ENCODE results near the gene PRR16.
"Not testable (repeated sequence)": the region's sequence is repeated elsewhere in the genome, so short reads cannot be mapped to it uniquely, and the experiment has no call there.

Gene PRR16

DNA sequence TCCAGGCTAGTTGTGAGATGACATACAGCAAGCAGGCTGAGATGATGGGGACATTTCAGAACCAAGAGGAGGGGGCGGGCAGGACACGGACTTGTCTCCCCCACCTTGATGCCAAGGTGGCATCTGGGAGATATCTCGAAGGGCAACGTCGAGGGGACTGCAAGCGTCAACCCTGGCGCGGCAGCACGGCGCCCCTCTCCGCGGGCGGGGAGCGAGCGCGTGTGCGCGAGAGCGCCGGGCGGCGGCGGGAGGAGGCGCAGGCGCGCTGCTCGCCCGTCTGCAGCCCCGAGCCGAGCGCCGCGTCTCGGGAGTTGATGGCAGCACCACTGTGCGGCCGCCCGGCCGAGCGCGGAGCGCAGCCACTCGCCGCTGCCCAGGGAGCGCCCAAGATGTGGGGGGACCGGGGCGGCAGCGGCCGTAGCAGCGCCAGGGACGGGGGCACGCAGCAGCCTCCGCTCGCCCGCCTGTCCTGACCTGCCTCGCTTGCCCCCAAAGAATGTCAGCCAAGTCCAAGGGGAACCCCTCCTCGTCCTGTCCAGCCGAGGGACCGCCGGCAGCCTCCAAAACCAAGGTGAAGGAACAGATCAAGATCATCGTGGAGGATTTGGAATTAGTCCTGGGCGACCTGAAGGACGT is at the start of gene PRR16:
PRR16 (plus strand) TSS at position 310 of the 636 bp plus-strand sequence.
- Mint-ChIP-seq H3K4me3 (peak within 1 kb of the TSS; percentile 50), H3K4me1 (ENCODE audit: low read depth) (peaks cover 10% of the 10 kb centered on the region), H3K27me3 (peaks cover 54% of the 10 kb centered on the region), H3K36me3 (ENCODE audit: low read depth) (no peaks in the 10 kb centered on the region), H3K27ac (no peak within 1 kb of the TSS), H3K9me3 (no peaks in the 10 kb centered on the region)
- no peak for DNase-seq

DNA sequence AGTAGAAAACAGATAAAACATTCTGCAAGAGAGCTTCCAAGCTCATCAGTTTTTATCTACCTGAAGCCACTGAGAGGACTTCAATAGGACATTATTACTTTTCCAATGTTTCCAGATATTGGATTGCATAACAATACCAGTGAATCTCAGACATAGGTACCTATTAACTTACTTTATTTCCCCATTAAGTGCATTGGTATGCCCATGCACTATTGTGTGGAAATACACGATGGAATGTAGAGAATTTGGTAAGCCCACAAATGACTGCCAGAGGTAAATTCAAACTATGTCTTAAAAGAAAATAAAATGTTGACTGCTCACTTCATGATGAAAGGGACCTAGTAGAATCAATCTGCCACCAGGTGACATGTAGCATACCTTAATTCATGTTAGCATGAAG is 48.1 kb upstream of the PRR16 start:
- Mint-ChIP-seq H3K9me3 (peaks cover 5% of the 10 kb centered on the region), H3K36me3 (ENCODE audit: low read depth) (no peaks in the 10 kb centered on the region), H3K4me3 (no peak overlapping the region), H3K27ac (no peak overlapping the region), H3K27me3 (no peaks in the 10 kb centered on the region), H3K4me1 (ENCODE audit: low read depth) (no peaks in the 10 kb centered on the region)
- no peak for DNase-seq

DNA sequence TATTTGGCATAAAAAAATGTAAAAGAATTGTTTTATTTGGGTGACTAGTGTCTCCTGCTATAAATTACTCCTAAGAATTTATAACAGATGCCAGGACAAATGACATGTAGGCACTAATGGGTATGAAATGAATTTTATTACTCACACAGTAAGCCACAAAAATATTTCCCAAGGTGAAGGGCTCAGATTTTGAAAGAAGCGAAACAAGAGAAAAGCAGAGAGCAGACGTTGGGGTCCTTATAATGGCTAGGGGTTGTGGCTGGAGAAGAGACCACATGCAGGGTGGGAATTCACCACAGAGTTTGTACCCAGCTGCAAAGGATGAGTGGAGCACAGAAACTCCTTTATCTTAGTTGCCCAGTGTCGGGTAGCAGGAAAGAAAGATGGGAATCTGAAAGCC is 45.0 kb upstream of the PRR16 start:
- H3K36me3 Mint-ChIP-seq (ENCODE audit: low read depth) = no peaks in the 10 kb centered on the region
- no peak for DNase-seq
- H3K27ac Mint-ChIP-seq = no peak overlapping the region
- H3K9me3 Mint-ChIP-seq = no peaks in the 10 kb centered on the region
- no peak overlapping the region for H3K4me3 Mint-ChIP-seq
- H3K27me3 Mint-ChIP-seq = no peaks in the 10 kb centered on the region
- no peaks in the 10 kb centered on the region for H3K4me1 Mint-ChIP-seq (ENCODE audit: low read depth)

DNA sequence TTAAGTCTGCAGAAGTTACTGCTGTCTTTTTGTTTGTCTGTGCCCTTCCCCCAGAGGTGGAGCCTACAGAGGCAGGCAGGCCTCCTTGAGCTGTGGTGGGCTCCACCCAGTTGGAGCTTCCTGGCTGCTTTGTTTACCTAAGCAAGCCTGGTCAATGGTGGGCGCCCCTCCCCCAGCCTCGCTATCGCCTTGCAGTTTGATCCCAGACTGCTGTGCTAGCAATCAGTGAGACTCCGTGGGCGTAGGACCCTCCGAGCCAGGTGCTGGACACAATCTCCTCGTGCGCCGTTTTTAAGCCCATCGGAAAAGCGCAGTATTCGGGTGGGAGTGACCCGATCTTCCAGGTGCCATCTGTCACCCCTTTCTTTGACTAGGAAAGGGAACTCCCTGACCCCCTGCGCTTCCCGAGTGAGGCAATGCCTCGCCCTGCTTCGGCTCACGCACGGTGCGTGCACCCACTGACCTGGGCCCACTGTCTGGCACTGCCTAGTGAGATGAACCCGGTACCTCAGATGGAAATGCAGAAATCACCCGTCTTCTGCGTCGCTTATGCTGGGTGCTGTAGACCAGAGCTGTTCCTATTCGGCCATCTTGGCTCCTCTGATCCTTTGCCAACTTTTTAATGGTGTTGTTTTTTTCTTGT is 37.3 kb upstream of the PRR16 start:
- H3K27me3 Mint-ChIP-seq; H3K36me3 Mint-ChIP-seq (ENCODE audit: low read depth); H3K4me1 Mint-ChIP-seq (ENCODE audit: low read depth); H3K27ac Mint-ChIP-seq; H3K4me3 Mint-ChIP-seq; DNase-seq: not testable (repeated sequence)
- H3K9me3 Mint-ChIP-seq = peaks cover 14% of the 10 kb centered on the region

DNA sequence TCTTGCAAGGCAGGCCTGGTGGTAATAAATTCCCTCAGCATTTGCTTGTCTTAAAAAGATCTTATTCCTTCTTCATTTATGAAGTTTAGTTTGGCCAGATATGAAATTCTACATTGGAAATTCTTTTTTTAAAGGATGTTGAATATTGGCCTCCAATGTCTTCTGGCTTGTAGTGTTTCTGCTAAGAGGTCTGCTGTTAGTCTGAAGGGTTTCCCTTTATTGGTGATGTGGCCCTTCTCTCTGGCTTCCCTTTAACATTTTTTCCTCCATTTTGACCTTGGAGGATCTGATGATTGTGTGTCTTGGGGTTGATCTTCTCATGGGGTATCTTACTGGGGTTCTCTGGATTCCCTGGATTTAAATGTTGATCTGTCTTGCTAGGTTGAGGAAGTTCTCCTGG is 33.5 kb upstream of the PRR16 start:
- peaks cover 16% of the 10 kb centered on the region for H3K9me3 Mint-ChIP-seq

DNA sequence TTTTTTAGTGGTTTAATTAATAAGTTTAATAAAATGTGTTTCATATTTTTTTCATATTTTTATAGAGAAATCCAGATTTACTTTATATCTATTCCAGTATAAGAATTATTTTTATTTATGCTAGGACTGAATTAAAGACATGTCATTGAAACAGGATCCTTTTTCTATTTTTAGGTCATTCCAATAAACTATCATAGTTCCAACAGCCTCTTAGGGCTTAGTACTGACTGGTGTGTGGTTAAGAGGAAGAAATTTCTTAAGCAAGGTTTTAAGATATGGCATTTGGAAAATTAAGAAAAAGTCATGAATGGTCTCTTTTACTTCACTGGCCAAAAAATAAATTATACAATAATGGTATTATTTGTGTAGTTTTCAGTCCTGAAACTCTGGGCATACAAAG is 31.2 kb upstream of the PRR16 start:
- no peak for DNase-seq
- Mint-ChIP-seq H3K27me3 (no peaks in the 10 kb centered on the region), H3K27ac (no peak overlapping the region), H3K4me1 (ENCODE audit: low read depth) (no peaks in the 10 kb centered on the region), H3K36me3 (ENCODE audit: low read depth) (no peaks in the 10 kb centered on the region), H3K9me3 (peaks cover 13% of the 10 kb centered on the region), H3K4me3 (no peak overlapping the region)

More for the DNA sequence above, 33.5 kb upstream of the PRR16 start:
- no peak overlapping the region for H3K27ac Mint-ChIP-seq
- H3K4me1 Mint-ChIP-seq (ENCODE audit: low read depth) = no peaks in the 10 kb centered on the region
- H3K4me3 Mint-ChIP-seq = no peak overlapping the region
- no peaks in the 10 kb centered on the region for H3K36me3 Mint-ChIP-seq (ENCODE audit: low read depth)
- H3K27me3 Mint-ChIP-seq = no peaks in the 10 kb centered on the region
- DNase-seq = no peak

DNA sequence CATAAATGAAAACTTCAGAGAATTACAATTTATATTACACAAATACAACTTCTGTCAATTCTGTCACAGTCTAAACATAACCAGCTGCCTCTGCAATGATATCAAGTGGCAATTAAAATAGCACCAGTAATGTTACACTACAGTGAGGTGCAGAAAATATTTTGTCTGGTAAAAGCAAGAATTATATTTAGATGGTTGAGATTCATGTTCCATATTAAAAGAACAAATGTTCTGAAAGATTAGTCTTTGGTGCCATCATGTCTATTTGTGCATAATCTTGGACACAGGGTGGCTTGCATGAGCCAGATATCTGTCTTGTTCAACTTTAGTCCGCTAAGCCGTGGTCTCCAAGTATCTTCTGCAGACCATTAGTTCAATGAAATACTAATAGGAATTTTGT is 29.0 kb upstream of the PRR16 start:
- Mint-ChIP-seq H3K9me3 (peaks cover 6% of the 10 kb centered on the region), H3K4me1 (ENCODE audit: low read depth) (no peaks in the 10 kb centered on the region), H3K27me3 (no peaks in the 10 kb centered on the region), H3K36me3 (ENCODE audit: low read depth) (no peaks in the 10 kb centered on the region), H3K27ac (no peak overlapping the region), H3K4me3 (no peak overlapping the region)
- no peak for DNase-seq

DNA sequence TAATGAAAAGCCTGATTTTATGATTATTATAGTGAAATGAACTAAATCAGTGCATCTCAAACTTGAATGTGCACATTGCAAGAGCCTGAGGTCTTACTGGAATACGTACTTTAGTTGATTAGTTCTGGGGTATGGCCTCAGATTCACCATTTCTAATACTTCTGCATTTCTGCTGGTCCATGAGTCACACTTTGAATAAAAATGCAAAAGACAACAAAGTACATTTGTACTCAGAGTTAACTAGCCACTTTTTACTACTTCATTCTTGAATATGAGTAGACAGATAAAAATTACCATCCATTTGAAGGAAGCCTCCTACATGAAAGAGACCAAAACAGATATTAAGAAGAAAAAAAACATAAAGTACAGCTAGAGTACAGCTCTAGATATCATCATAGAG is 27.1 kb upstream of the PRR16 start:
- Mint-ChIP-seq H3K27me3 (no peaks in the 10 kb centered on the region), H3K36me3 (ENCODE audit: low read depth) (no peaks in the 10 kb centered on the region), H3K27ac (no peak overlapping the region), H3K4me1 (ENCODE audit: low read depth) (no peaks in the 10 kb centered on the region), H3K4me3 (no peak overlapping the region), H3K9me3 (peaks cover 2% of the 10 kb centered on the region)
- no peak for DNase-seq

DNA sequence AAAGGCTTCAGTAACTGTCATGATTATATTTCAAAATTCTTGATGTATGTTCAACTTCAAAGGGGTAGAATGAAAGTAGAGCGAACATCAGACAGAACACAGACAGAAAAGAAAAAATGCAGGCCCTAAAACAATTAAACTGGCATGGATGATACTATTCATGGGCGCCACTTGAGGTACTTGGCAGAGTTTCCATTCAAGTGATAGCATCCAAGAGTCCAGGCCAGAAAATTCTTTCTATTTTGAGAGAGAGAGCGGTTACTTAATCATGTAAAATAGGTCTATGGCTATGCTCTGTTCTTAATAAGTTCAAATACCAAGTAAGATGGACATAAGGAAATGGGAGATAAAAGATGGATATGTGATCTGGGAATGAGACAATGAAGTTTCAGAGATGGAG is 21.4 kb upstream of the PRR16 start:
- H3K9me3 Mint-ChIP-seq = no peaks in the 10 kb centered on the region
- no peaks in the 10 kb centered on the region for H3K4me1 Mint-ChIP-seq (ENCODE audit: low read depth)
- H3K4me3 Mint-ChIP-seq = no peak overlapping the region
- DNase-seq = no peak
- H3K27ac Mint-ChIP-seq = no peak overlapping the region
- no peaks in the 10 kb centered on the region for H3K36me3 Mint-ChIP-seq (ENCODE audit: low read depth)
- no peaks in the 10 kb centered on the region for H3K27me3 Mint-ChIP-seq

DNA sequence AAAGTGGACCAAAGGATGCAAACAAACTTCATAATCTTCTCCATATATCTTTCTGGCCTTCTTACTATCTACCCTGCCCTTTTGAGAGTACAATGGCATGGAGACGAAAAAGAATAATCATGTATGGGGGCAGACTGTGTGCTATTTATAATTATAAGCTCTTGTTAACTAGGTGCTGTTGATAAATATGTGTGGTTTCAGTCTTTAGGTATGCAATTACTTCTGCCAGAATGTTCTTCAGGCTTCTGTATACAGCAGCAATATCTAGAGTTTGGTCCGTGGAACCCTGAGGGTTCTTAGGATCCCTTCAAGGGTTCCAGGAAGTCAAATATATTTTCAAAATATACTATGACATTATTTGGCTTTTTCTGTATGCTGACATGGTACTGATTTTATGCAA is 20.5 kb upstream of the PRR16 start:
- H3K4me1 Mint-ChIP-seq (ENCODE audit: low read depth) = no peaks in the 10 kb centered on the region
- no peaks in the 10 kb centered on the region for H3K36me3 Mint-ChIP-seq (ENCODE audit: low read depth)
- no peak overlapping the region for H3K27ac Mint-ChIP-seq
- no peaks in the 10 kb centered on the region for H3K9me3 Mint-ChIP-seq
- H3K27me3 Mint-ChIP-seq = no peaks in the 10 kb centered on the region
- no peak overlapping the region for H3K4me3 Mint-ChIP-seq
- DNase-seq = no peak

DNA sequence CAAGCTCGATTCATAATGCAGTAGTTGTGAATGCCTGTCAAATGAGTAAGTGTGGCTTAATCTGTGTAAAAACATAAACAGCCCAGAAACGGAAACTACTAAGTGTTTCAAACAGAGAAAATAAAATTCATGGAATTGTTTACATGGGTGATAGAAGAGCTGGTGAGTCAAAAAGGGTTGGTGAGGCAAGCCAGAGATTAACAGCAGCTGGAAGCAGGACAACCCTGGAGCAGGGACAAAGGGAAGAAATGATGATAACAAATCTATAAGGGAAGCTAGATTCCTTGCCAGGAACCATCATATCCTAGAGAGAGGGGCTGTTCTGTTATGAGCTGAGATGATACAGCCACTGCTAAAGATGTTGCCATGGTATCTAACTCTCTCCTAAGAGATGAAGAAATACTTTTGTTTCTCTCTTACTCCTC is 18.0 kb upstream of the PRR16 start:
- Mint-ChIP-seq H3K36me3 (ENCODE audit: low read depth) (no peaks in the 10 kb centered on the region), H3K9me3 (no peaks in the 10 kb centered on the region), H3K27me3 (peaks cover 2% of the 10 kb centered on the region), H3K4me3 (no peak overlapping the region), H3K27ac (no peak overlapping the region), H3K4me1 (ENCODE audit: low read depth) (no peaks in the 10 kb centered on the region)
- no peak for DNase-seq

DNA sequence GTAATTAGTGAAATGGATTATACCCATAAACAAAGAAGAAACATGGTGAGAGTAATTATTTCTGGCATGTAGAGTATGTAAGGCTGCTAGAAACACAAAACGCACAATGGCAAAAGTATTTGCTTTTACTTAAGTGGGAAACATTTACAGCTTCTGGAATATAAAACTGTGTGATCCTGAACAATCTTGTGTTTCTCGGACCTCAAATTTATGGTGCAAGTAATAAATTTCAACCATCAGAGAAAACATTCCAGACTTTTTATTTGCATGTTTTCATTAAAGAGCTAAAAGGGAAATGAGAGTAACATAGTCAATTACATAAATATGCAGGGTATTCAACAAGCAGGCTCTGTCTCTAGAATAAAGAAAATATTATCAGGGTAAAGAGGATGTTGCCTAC is 17.2 kb upstream of the PRR16 start:
- no peak overlapping the region for H3K4me3 Mint-ChIP-seq
- no peaks in the 10 kb centered on the region for H3K4me1 Mint-ChIP-seq (ENCODE audit: low read depth)
- no peak for DNase-seq
- no peaks in the 10 kb centered on the region for H3K9me3 Mint-ChIP-seq
- peaks cover 2% of the 10 kb centered on the region for H3K27me3 Mint-ChIP-seq
- H3K27ac Mint-ChIP-seq = no peak overlapping the region
- H3K36me3 Mint-ChIP-seq (ENCODE audit: low read depth) = no peaks in the 10 kb centered on the region

DNA sequence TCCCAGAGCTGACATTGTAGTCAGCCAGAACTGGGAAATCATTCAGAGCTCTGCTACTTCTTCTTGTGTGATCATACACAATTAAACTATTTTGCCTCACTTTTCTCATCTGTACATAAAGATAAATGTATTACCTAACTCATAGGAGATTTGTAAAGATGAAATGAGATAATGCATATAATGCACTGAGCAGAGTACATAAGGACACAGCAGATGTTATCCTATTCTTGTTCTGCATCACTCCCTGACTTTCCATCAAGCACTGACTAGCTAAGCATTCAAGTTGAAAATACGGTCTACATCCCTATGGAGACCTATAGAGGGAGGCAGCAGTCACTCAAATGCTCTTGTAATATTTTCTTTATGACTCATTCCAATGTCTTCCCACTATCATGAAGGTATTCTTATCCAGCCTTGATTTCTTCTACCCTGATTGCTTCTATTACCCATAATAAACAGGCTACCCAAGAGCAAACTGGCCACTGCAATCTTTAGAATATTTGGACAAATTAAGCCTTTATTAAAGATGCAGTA is 16.3 kb upstream of the PRR16 start:
- Mint-ChIP-seq H3K9me3 (no peaks in the 10 kb centered on the region), H3K4me3 (no peak overlapping the region), H3K4me1 (ENCODE audit: low read depth) (no peaks in the 10 kb centered on the region), H3K27me3 (peaks cover 2% of the 10 kb centered on the region), H3K27ac (no peak overlapping the region), H3K36me3 (ENCODE audit: low read depth) (no peaks in the 10 kb centered on the region)
- DNase-seq = no peak

DNA sequence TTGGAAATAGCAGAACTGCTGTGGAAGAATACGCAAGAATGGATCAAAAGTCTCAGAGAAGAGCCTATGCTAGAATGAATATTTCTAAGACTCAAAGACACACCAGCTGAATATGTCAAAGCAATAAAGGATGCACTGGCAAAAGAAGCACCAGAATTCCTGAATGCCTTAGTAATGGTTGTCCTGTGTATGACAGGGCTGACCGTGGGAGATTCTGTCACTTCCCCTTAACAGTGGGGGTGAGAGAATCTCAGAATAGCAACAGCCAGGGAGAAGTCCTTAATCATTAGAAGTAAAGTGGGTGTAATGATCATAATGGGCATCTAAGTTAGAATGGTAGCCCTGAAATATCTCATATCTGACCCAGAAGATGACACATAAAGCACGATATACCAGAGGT is 14.6 kb upstream of the PRR16 start:
- Mint-ChIP-seq H3K9me3 (no peaks in the 10 kb centered on the region), H3K27me3 (peaks cover 2% of the 10 kb centered on the region), H3K36me3 (ENCODE audit: low read depth) (no peaks in the 10 kb centered on the region), H3K4me3 (no peak overlapping the region), H3K4me1 (ENCODE audit: low read depth) (no peaks in the 10 kb centered on the region), H3K27ac (no peak overlapping the region)
- no peak for DNase-seq

DNA sequence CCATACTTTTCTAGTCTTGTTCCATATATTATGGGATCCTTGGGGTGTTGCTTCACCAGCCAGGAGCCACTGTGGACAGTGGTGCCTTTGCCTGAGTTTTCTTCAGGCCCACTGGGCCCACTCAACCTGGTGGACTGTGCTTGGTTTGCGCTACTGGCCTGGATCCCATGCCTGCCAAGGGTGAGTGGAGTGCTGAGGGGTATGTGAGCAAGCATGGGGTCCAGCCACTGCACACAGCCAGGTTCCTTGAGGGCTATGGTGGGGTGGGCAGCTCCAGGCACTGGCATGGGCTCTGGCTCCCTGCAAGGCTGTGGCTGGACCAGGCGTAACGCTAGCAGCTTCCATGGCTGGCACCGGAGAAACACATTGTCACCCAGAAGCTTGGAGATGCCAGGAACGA is 13.2 kb upstream of the PRR16 start:
- no peaks in the 10 kb centered on the region for H3K9me3 Mint-ChIP-seq
- no peaks in the 10 kb centered on the region for H3K4me1 Mint-ChIP-seq (ENCODE audit: low read depth)

More for the DNA sequence above, 13.2 kb upstream of the PRR16 start:
- DNase-seq = no peak
- Mint-ChIP-seq H3K27me3 (peaks cover 2% of the 10 kb centered on the region), H3K4me3 (no peak overlapping the region), H3K36me3 (ENCODE audit: low read depth) (no peaks in the 10 kb centered on the region), H3K27ac (no peak overlapping the region)
